HG03575 (cell line): ENCODE data around the gene HIPK3.
"Not testable (repeated sequence)": the region's sequence is repeated elsewhere in the genome, so short reads cannot be mapped to it uniquely, and the experiment has no call there.

ENCODE experiments used
- ATAC-seq: cut with Tn5 transposase; IDR thresholded peaks from one replicate; pipeline ENCODE4 v1.9.1; 2021; ENCODE audit not compliant: unreplicated experiment, insufficient number of reproducible peaks, low FRiP score; ENCODE audit errors: extremely low read depth

HIPK3 gene

GRCh38 chr11:33257160-33257896 lies at the start of gene HIPK3:
Gene HIPK3, plus strand, starts transcription at chr11:33257381.
- ATAC-seq: no peak

- ATAC-seq: no peak
Measured at GRCh38 chr11:33207408-33207985, 49.7 kb upstream of the HIPK3 start.

- ATAC-seq: no peak
Measured at GRCh38 chr11:33208150-33208549, 49.0 kb upstream of the HIPK3 start.

GRCh38 chr11:33211153-33211552 lies 46.0 kb upstream of the HIPK3 start:
- ATAC-seq: no peak

GRCh38 chr11:33211580-33211979 lies 45.6 kb upstream of the HIPK3 start:
- no peak for ATAC-seq

DNA sequence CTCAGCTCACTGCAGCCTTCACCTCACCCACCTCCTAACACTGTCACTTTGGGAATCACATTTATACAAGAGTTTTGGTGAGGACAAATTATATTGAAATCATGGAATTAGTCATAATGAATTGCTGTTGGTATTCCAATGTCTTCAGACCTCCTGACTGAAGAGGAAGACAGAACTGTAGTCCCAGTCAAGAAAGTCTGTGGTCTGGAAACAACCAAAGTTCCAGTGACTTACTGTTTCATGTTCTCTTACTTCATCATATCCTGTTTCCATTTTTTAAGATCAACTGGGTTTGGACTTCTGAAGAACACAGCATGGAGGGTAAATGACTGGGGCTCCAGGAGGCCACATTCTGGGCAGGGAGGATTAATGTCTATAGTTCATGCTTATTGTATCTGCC lies 43.0 kb upstream of the HIPK3 start:
- no peak for ATAC-seq

DNA sequence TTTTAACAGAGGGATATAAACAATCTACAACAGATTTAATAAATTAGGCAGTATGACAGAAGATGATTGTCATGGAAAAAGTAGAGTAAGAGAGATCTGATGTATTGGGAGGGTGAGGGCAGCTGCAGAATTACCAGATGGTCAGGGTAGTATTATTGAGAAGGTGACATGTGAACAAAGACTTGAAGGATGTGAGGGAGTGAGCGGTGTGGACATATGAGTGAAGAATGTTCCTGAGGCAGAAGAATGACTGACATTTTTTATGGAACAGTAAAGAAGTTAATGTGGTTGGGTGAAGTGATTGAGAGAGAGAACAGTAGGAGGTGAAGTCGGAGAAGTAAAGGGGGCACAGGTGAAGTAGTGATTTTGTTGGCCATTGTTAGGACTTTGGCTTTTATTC lies 42.4 kb upstream of the HIPK3 start:
- ATAC-seq: no peak

DNA sequence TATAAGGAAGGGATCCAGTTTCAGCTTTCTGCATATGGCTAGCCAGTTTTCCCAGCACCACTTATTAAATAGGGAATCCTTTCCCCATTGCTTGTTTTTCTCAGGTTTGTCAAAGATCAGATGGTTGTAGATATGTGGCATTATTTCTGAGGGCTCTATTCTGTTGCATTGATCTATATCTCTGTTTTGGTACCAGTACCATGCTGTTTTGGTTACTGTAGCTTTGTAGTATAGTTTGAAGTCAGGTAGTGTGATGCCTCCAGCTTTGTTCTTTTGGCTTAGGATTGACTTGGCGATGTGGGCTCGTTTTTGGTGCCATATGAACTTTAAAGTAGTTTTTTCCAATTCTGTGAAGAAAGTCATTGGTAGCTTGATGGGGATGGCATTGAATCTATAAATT lies 40.5 kb upstream of the HIPK3 start:
- not testable (repeated sequence) for ATAC-seq

DNA sequence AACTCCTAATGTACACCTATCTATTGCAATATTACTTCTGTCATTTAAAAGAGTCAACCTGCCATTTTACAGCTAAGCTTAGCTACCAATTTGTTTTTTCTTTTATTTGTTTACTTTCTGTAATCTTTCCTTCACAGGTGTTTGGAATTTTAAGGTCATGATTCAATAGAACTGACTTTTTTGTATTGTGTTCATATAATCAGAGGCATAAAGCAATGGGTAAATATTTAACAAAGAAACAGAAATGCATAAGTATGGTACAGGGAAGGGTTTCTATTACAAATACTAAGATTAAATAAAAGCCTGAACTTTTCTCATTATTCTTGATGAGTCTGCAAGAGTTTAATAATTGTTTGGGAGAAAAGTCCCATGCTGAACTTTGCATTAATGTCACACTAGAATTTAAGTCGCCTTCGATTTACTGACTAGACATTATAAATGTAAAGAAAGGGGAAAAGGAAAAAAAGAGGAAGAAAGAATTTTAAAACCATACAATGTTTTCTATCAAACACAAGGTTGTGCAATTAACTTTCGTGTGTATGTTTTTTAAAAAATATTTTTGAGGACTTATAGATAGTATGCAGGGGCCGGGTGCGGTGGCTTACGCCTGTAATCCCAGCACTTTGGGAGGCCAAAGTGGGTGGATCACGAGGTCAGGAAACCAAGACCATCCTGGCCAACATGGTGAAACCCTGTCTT lies 35.0 kb upstream of the HIPK3 start:
- ATAC-seq: no peak

DNA sequence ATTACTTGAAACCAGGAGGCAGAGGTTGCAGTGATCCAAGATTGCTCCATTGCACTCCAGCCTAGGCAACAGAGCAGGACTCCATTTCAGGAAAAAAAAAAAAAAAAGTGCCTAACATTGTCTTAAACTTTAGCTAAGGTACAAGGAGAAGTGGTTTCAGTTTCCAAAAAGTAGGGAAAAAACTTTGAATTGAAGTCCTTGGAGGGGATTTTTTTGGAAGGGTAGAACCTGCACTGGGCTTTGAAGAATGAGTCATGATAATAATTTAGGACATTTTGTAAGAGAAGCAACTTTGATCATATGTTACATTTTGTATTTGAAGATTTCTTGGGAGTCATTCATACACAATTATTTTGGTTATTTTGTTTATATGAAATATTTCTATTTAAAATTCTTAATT lies 31.8 kb upstream of the HIPK3 start:
- no peak for ATAC-seq

- no peak for ATAC-seq
Measured at GRCh38 chr11:33227578-33228261, 29.5 kb upstream of the HIPK3 start.

- no peak for ATAC-seq
Measured at GRCh38 chr11:33234397-33235190, 22.6 kb upstream of the HIPK3 start.

DNA sequence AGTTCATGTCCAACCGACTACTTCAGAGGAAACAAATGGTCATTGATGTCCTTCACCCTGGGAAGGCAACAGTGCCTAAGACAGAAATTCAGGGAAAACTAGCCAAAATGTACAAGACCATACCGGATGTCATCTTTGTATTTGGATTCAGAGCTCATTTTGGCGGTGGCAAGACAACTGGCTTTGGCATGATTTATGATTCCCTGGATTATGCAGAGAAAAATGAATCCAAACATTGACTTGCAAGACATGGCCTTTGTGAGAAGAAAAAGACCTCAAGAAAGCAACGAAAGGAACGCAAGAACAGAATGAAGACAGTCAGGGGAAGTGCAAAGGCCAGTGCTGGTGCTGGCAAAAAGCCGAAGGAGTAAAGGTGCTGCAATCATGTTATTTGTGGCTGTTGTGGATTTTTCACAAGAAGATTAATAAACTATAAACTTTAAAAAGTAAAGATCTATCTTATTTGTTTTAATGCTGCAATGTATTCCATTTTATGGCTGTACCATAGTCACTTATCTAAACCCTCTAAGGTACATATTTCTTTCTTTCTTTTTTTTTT lies 20.1 kb upstream of the HIPK3 start:
- ATAC-seq: no peak

DNA sequence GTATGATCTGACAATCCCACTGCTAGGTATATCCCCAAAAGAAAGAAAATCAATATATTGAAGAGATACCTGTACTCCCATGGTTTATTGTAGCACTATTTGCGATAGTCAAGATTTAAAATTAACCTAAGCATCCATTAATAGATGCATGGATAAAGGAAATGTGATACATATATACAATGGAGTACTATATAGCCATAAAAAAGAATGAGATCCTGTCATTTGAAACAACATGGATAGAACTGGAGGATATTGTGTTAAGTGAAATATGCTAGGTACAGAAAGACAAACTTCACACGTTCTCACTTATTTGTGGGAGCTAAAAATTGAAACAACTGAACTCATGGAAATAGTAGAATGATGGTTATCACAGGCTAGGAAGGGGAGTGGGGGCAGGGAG lies 14.6 kb upstream of the HIPK3 start:
- ATAC-seq: no peak

DNA sequence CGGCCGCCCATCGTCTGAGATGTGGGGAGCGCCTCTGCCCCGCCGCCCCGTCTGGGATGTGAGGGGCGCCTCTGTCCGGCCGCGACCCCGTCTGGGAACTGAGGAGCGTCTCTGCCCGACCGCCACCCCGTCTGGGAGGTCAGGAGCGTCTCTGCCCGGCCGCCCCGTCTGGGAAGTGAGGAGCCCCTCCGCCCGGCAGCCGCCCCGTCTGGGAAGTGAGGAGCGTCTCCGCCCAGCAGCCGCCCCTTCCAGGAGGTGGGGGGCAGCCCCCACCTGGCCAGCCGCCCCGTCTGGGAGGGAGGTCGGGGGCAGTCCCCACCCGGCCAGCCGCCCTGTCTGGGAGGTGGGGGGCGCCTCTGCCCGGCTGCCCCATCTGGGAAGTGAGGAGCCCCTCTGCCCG lies 13.5 kb upstream of the HIPK3 start:
- ATAC-seq: not testable (repeated sequence)

DNA sequence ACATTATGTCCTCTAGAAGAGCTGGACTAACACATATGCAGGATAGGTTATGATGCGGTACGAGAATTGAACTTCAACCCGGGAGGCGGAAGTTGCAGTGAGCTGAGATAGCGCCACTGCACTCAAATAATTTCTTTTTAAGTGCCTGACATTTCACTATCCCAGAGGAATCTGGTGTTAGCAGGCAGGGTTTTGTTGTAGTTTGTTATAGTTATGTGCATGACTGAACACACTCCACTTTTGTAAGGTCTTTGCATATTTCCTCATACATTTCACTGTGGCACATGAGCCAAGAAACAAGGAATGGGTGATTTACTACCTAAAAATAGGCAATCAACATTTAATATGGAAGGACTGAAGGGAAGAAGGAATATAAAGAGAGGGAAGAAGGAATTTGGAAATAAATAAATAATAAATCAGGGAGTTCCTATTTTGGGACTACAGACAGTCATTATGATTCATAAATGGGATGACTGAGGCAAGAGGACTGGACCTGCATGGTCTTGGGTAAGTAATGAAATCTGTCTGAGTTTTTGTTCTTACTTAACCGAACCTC lies 8.7 kb upstream of the HIPK3 start:
- no peak for ATAC-seq

- no peak for ATAC-seq
Measured at GRCh38 chr11:33256031-33256812, 959 bp upstream of the HIPK3 start.

DNA sequence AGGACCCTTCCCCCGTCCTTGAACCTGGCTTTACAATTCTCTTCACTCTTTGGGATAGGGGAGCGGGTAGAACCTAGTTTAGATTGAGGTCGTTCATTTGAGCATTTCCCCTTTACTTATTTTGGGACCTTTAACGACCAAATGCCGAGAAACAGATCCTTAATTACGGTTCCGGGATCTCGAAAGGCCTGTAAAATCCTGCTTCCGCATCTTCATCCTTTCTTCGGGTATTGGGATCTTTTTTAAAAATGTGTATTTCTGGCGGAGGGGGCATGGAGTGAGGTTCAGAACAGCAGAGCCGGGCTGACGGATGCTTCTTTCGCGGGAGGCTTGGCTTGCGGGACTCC lies 395 bp upstream of the HIPK3 start:
- no peak for ATAC-seq
